ENCODE measurements around the gene PBX2. TPM values are rescaled to one million over a fixed set of nuclear protein-coding genes. Genes with fewer than 3 reads are reported as not detected.
"Not testable (repeated sequence)": the region's sequence is repeated elsewhere in the genome, so short reads cannot be mapped to it uniquely, and the experiment has no call there.

PBX2 gene
- total RNA-seq, 1 experiment from 2014 or later, result 122 TPM

- DNase-seq, result peak; percentile 99
- Mint-ChIP-seq H3K4me1 (ENCODE audit: low read depth, unreplicated experiment) (peaks cover 26% of the 10 kb centered on the region), H3K9me3 (ENCODE audit: low read depth, unreplicated experiment) (no peaks in the 10 kb centered on the region), H3K27ac (ENCODE audit: unreplicated experiment) (peak overlapping the region; percentile 99), H3K4me3 (ENCODE audit: low read depth, unreplicated experiment) (peak overlapping the region; percentile 95), H3K27me3 (ENCODE audit: unreplicated experiment) (peaks cover 13% of the 10 kb centered on the region), H3K36me3 (ENCODE audit: insufficient read depth, unreplicated experiment) (peaks cover 51% of the 10 kb centered on the region)
- TSS peak; percentile 98 for BruUV-seq (replicated peaks)
- intact Hi-C loops (cut with micrococcal nuclease; ENCODE audit: unreplicated experiment), result loop anchor here (10.0 kb wide), 1 partner anchor 251 kb away; the partner anchor contains the start of gene CFB
- TF ChIP-seq, protein P1, sequence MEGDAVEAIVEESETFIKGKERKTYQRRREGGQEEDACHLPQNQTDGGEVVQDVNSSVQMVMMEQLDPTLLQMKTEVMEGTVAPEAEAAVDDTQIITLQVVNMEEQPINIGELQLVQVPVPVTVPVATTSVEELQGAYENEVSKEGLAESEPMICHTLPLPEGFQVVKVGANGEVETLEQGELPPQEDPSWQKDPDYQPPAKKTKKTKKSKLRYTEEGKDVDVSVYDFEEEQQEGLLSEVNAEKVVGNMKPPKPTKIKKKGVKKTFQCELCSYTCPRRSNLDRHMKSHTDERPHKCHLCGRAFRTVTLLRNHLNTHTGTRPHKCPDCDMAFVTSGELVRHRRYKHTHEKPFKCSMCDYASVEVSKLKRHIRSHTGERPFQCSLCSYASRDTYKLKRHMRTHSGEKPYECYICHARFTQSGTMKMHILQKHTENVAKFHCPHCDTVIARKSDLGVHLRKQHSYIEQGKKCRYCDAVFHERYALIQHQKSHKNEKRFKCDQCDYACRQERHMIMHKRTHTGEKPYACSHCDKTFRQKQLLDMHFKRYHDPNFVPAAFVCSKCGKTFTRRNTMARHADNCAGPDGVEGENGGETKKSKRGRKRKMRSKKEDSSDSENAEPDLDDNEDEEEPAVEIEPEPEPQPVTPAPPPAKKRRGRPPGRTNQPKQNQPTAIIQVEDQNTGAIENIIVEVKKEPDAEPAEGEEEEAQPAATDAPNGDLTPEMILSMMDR (IDR thresholded peaks at IDR 0.05; ENCODE audit: unreplicated experiment), result no peak
- CTCF ChIA-PET, result interaction anchor here (0.5 to 3.9 kb wide), 28 partner anchors 9 to 1314 kb away, joined by 3 to 32 read pairs (median 4); partner anchors contain the start of genes AGPAT1, ATF6B, FKBPL and LY6G5C
Measured at GRCh38 chr6:32195902-32196681, 6.1 kb upstream of the PBX2 start.

GRCh38 chr6:32195652-32195901 lies 5.6 kb upstream of the PBX2 start:
- peaks cover 51% of the 10 kb centered on the region for H3K36me3 Mint-ChIP-seq (ENCODE audit: insufficient read depth, unreplicated experiment)
- peak overlapping the region; percentile 99 for H3K27ac Mint-ChIP-seq (ENCODE audit: unreplicated experiment)
- H3K9me3 Mint-ChIP-seq (ENCODE audit: low read depth, unreplicated experiment), result no peaks in the 10 kb centered on the region
- H3K4me3 Mint-ChIP-seq (ENCODE audit: low read depth, unreplicated experiment), result peak overlapping the region; percentile 95
- CTCF ChIA-PET, result interaction anchor here (0.5 to 3.9 kb wide), 25 partner anchors 9 to 1313 kb away, joined by 3 to 32 read pairs (median 4); partner anchors contain the start of genes AGPAT1, ATF6B and FKBPL
- BruUV-seq (replicated peaks), result no TSS peak
- TF ChIP-seq, protein P1 (IDR thresholded peaks at IDR 0.05; ENCODE audit: unreplicated experiment), result peak; percentile 45
- H3K27me3 Mint-ChIP-seq (ENCODE audit: unreplicated experiment), result peaks cover 8% of the 10 kb centered on the region
- DNase-seq, result peak; percentile 100
- intact Hi-C loops (cut with micrococcal nuclease; ENCODE audit: unreplicated experiment), result loop anchor here (10.0 kb wide), 1 partner anchor 251 kb away; the partner anchor contains the start of gene CFB
- H3K4me1 Mint-ChIP-seq (ENCODE audit: low read depth, unreplicated experiment), result peaks cover 26% of the 10 kb centered on the region

DNA sequence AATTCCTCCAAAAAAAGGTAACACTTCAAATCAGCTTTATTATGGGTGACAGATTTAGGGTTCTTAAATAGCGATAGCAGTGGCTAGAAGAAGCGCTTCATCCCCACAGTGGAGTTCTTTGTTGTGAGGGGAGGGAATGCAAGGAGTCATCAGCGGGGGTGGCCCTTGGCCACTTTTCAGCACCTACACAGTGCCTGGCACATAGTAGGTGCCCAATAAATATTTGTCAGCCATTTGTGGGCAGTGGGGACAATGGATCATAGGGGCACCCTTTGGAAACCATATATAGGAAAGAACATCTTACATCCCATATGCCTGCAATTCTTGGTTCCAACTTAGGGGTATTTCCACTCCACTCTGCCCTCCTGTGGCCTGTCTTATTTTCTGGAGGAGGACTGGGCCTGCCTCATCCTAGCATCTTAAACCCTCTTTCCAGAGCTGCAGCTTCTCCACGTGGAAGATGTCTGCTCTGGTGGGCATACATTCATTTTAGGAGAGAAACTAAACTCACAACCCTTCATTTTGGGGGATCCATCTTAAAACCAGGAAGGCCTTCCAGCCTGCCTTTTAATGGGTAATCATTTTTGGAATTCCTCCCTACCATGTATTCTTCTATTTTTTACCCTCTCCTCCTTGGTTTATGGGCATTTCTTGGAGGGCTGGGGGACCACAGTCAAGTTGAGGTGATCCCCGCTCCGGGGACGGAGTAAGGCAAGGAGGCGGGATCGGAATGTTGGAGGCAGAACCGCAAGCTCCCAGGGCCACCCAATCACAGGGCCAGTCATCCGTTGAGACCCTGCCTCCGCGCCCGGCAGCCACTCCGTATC lies 5.0 kb upstream of the PBX2 start:
- Mint-ChIP-seq H3K36me3 (ENCODE audit: insufficient read depth, unreplicated experiment) (peaks cover 55% of the 10 kb centered on the region), H3K4me3 (ENCODE audit: low read depth, unreplicated experiment) (peak overlapping the region; percentile 95), H3K9me3 (ENCODE audit: low read depth, unreplicated experiment) (no peaks in the 10 kb centered on the region), H3K4me1 (ENCODE audit: low read depth, unreplicated experiment) (peaks cover 26% of the 10 kb centered on the region), H3K27me3 (ENCODE audit: unreplicated experiment) (peaks cover 2% of the 10 kb centered on the region), H3K27ac (ENCODE audit: unreplicated experiment) (peak overlapping the region; percentile 99)
- intact Hi-C loops (cut with micrococcal nuclease; ENCODE audit: unreplicated experiment), result loop anchor here (10.0 kb wide), 1 partner anchor 250 kb away; the partner anchor contains the start of gene CFB
- DNase-seq, result peak; percentile 65
- BruUV-seq (replicated peaks), result TSS peak; percentile 87
- TF ChIP-seq, protein P1 (IDR thresholded peaks at IDR 0.05; ENCODE audit: unreplicated experiment), result peak; percentile 70
- CTCF ChIA-PET, result interaction anchor here (0.6 to 3.9 kb wide), 22 partner anchors 8 to 1313 kb away, joined by 3 to 32 read pairs (median 4); partner anchors contain the start of genes AGPAT1, ATF6B and FKBPL

GRCh38 chr6:32194388-32194787 lies 4.4 kb upstream of the PBX2 start:
- Mint-ChIP-seq H3K9me3 (ENCODE audit: low read depth, unreplicated experiment) (no peaks in the 10 kb centered on the region), H3K27ac (ENCODE audit: unreplicated experiment) (peak overlapping the region; percentile 99), H3K4me1 (ENCODE audit: low read depth, unreplicated experiment) (peaks cover 27% of the 10 kb centered on the region), H3K4me3 (ENCODE audit: low read depth, unreplicated experiment) (peak overlapping the region; percentile 95), H3K36me3 (ENCODE audit: insufficient read depth, unreplicated experiment) (peaks cover 62% of the 10 kb centered on the region), H3K27me3 (ENCODE audit: unreplicated experiment) (no peaks in the 10 kb centered on the region)
- CTCF ChIA-PET, result no interaction called here
- BruUV-seq (replicated peaks), result no TSS peak
- TF ChIP-seq, protein P1 (IDR thresholded peaks at IDR 0.05; ENCODE audit: unreplicated experiment), result no peak
- no peak for DNase-seq
- intact Hi-C loops (cut with micrococcal nuclease; ENCODE audit: unreplicated experiment), result loop anchor here (10.0 kb wide), 1 partner anchor 250 kb away; the partner anchor contains the start of gene CFB

DNA sequence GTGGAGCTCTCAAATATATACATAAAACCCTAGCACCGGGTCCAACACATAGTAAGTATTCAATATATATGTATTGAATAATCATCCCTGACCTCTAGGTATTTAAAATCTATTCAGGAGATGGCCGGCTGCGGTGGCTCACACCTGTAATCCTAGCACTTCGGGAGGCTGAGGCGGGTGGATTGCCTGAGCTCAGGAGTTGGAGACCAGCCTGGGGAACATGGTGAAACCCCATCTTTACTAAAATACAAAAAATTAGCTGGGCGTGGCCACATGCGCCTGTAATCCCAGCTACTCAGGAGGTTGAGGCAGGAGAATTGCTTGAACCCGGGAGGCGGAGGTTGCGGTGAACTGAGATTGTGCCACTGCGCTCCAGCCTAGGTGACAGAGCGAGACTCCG lies 3.1 kb upstream of the PBX2 start:
- H3K9me3 Mint-ChIP-seq (ENCODE audit: low read depth, unreplicated experiment); H3K27me3 Mint-ChIP-seq (ENCODE audit: unreplicated experiment); BruUV-seq (replicated peaks); H3K4me3 Mint-ChIP-seq (ENCODE audit: low read depth, unreplicated experiment); DNase-seq: not testable (repeated sequence)
- intact Hi-C loops (cut with micrococcal nuclease; ENCODE audit: unreplicated experiment), result loop anchor here (10.0 kb wide), 1 partner anchor 248 kb away; the partner anchor contains the start of gene CFB
- CTCF ChIA-PET, result interaction anchor here (0.7 kb wide), 1 partner anchor 338 kb away, joined by 3 read pairs; no protein-coding TSS in a partner anchor
- H3K4me1 Mint-ChIP-seq (ENCODE audit: low read depth, unreplicated experiment), result peaks cover 39% of the 10 kb centered on the region
- H3K27ac Mint-ChIP-seq (ENCODE audit: unreplicated experiment), result peak overlapping the region; percentile 54
- peaks cover 66% of the 10 kb centered on the region for H3K36me3 Mint-ChIP-seq (ENCODE audit: insufficient read depth, unreplicated experiment)
